K562 (cell line): ENCODE results near the gene TMPRSS9. TPM values are rescaled to one million over a fixed set of nuclear protein-coding genes. Genes with fewer than 3 reads are reported as not detected.

Source experiments
- ATF1 ChIP-seq, 2 experiments: fragments of 450-650 bp in 1 of 2; IDR thresholded peaks; 2 replicates each; pipeline ENCODE4 v1.6.1; 2016; ENCODE audit warnings: missing compliant biosample characterization in 1 of 2, missing genetic modification characterization in 1 of 2
- CREM ChIP-seq: IDR thresholded peaks from 2 replicates; pipeline ENCODE4 v1.6.1; 2014; ENCODE audit warnings: antibody characterized with exemption, low read depth
- FUS ChIP-seq: fragments of 200-400 bp; formaldehyde crosslinking; optimal IDR thresholded peaks from 2 replicates; pipeline ENCODE3; 2017; ENCODE audit warnings: low read depth, low read length
- HMGN3 ChIP-seq: IDR thresholded peaks from 2 replicates; pipeline ENCODE4 v1.6.1; 2011; ENCODE audit warnings: borderline replicate concordance, low read depth, mild to moderate bottlenecking, mixed read lengths, low read length; ENCODE audit not compliant: insufficient read length; ENCODE audit errors: extremely low read depth
- KAT8 ChIP-seq: fragments of 450-650 bp; IDR thresholded peaks from 2 replicates; pipeline ENCODE4 v1.6.1; 2016; ENCODE audit warnings: low read depth, mild to moderate bottlenecking
- KLF16 ChIP-seq: IDR thresholded peaks from 2 replicates; pipeline ENCODE4 v1.6.1; 2016; ENCODE audit warnings: antibody characterized with exemption
- MCM7 ChIP-seq, 2 experiments: fragments of 450-650 bp; IDR thresholded peaks; 2 replicates each; pipeline ENCODE4 v1.6.1; 2016 to 2018
- NCOA1 ChIP-seq: fragments of 450-650 bp; IDR thresholded peaks from 2 replicates; pipeline ENCODE4 v1.6.1; 2016; ENCODE audit warnings: low read depth
- NR1H2 ChIP-seq: sonication (generic); formaldehyde crosslinking; IDR thresholded peaks from 2 replicates; pipeline ENCODE4 v1.4.0; 2020; ENCODE audit warnings: mild to moderate bottlenecking, missing genetic modification reagents
- PHTF2 ChIP-seq: fragments of 250-450 bp; sonication (Bioruptor Pico); IDR thresholded peaks from 2 replicates; pipeline ENCODE4 v1.5.0; 2021; ENCODE audit warnings: mild to moderate bottlenecking
- PML ChIP-seq: IDR thresholded peaks from 2 replicates; pipeline ENCODE4 v1.6.1; 2012; ENCODE audit warnings: low read length, inconsistent platforms
- PTRF ChIP-seq: fragments of 450-650 bp; IDR thresholded peaks from 2 replicates; pipeline ENCODE4 v1.6.1; 2016; ENCODE audit warnings: mild to moderate bottlenecking, missing genetic modification characterization, missing compliant biosample characterization
- RUNX1 ChIP-seq: sonication (generic); IDR thresholded peaks from 2 replicates; pipeline ENCODE4 v1.6.1; 2016; ENCODE audit warnings: antibody characterized with exemption, low read depth
- ZNF282 ChIP-seq: sonication (generic); formaldehyde crosslinking; IDR thresholded peaks from 2 replicates; pipeline ENCODE4 v1.8.1; 2023; ENCODE audit warnings: missing genetic modification reagents
- ZNF76 ChIP-seq: fragments of 250-450 bp; sonication (Bioruptor Pico); IDR thresholded peaks from 2 replicates; pipeline ENCODE4 v1.4.0; 2020; ENCODE audit warnings: mild to moderate bottlenecking, moderate library complexity, borderline replicate concordance
- ZNF77 ChIP-seq: fragments of 250-450 bp; sonication (Bioruptor Pico); IDR thresholded peaks from 2 replicates; pipeline ENCODE4 v1.5.0; 2020
- polyA plus RNA-seq, 8 experiments: library from polyadenylated mRNA; depleted of rRNA in 4 of 8; stranded (reverse) in 5 of 8; unstranded in 3 of 8; fragments of >200 nt; fragmentation: Nextera tagmentation in 2 of 8; fragmentation: Illumina TruSeq in 1 of 8; extraction: Ambion mirVana in 2 of 8; extraction: Trizol in 1 of 8; gene quantifications; 2 replicates each; pipeline versions ENCODE4 v1.2.1 to v1.2.3, GENCODE V29; 2011 to 2014; ENCODE audit warnings: inconsistent platforms in 1 of 8, missing spikeins in 1 of 8
- total RNA-seq, 7 experiments: library from RNA; depleted of rRNA in 6 of 7; stranded (reverse); fragments of >200 nt in 6 of 7; fragmentation: Illumina TruSeq in 2 of 7; extraction: Trizol in 2 of 7; gene quantifications; 2 replicates each; pipeline versions ENCODE4 v1.2.1 to v1.2.3, GENCODE V29; 2011 to 2021; ENCODE audit warnings: low replicate concordance in 1 of 7
- TF ChIP-seq, protein P1 (sequence below): fragments of 450-650 bp; IDR thresholded peaks from 2 replicates; pipeline ENCODE4 v1.7.1; 2018; ENCODE audit warnings: mild to moderate bottlenecking, low read depth; ENCODE audit not compliant: partially characterized antibody
- TF ChIP-seq, protein P2 (sequence below): fragments of 450-650 bp; formaldehyde crosslinking; IDR thresholded peaks from 2 replicates; pipeline ENCODE4 v1.4.0; 2020; ENCODE audit warnings: mild to moderate bottlenecking, moderate library complexity
- TF ChIP-seq, protein P3 (sequence below): fragments of 250-450 bp; sonication (Bioruptor Pico); IDR thresholded peaks from 2 replicates; pipeline ENCODE4 v1.8.0; 2021; ENCODE audit warnings: moderate library complexity, mild to moderate bottlenecking, inconsistent platforms
- TF ChIP-seq, protein P4 (sequence below): sonication (generic); formaldehyde crosslinking; IDR thresholded peaks from 2 replicates; pipeline ENCODE4 v1.8.1; 2022; ENCODE audit warnings: missing genetic modification reagents

TMPRSS9 gene
- total and polyA plus RNA-seq, 9 of the 15 experiments (the other 6 are each of a cell fraction or from before 2014, with no cell fraction given), result 0.01 to 0.03 TPM; not detected in 7

DNA sequence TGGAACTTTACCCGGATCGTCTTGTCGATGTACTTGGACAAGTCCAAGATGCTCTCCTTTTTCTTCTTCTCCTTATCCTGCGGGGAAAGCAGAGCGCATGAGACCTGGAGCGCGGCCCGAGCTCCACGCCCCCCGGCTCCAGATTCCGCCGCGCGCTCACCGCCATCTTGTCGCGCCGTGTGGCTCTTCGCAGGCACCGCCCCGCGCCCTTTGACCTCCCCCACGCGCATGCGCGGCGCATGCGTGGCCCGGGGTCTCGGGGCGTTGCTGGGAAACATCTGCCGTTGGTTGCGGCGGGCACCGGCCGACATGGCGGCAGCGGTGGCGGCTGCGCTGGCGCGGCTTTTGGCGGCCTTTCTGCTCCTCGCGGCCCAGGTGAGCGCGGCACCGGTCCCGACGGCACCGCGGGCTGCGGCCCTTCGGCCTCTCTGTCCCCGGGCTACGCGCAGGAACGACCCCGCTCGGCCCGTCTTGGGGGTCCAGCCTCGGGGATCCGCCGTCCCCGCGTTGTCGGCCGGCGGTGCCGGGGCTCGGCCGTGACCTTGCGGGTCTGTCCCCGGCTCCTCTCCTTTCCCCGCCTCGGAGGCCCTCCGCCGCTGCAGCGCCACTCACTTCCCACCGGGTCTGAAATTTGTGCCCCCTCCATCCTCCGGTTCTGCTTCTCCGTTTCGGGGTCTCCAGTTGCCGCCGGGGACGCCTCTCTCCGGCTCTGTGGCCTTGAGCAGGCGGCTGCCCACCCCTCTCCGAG is 31.5 kb upstream of the TMPRSS9 start, which contains the start of the genes LSM7 and SPPL2B (continued):
- TF ChIP-seq, protein P1, sequence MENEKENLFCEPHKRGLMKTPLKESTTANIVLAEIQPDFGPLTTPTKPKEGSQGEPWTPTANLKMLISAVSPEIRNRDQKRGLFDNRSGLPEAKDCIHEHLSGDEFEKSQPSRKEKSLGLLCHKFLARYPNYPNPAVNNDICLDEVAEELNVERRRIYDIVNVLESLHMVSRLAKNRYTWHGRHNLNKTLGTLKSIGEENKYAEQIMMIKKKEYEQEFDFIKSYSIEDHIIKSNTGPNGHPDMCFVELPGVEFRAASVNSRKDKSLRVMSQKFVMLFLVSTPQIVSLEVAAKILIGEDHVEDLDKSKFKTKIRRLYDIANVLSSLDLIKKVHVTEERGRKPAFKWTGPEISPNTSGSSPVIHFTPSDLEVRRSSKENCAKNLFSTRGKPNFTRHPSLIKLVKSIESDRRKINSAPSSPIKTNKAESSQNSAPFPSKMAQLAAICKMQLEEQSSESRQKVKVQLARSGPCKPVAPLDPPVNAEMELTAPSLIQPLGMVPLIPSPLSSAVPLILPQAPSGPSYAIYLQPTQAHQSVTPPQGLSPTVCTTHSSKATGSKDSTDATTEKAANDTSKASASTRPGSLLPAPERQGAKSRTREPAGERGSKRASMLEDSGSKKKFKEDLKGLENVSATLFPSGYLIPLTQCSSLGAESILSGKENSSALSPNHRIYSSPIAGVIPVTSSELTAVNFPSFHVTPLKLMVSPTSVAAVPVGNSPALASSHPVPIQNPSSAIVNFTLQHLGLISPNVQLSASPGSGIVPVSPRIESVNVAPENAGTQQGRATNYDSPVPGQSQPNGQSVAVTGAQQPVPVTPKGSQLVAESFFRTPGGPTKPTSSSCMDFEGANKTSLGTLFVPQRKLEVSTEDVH, result no peak
- no peak for TF ChIP-seq NCOA1
- TF ChIP-seq ZNF77 (CRISPR knock-in tag), result no peak
- TF ChIP-seq, protein P2, sequence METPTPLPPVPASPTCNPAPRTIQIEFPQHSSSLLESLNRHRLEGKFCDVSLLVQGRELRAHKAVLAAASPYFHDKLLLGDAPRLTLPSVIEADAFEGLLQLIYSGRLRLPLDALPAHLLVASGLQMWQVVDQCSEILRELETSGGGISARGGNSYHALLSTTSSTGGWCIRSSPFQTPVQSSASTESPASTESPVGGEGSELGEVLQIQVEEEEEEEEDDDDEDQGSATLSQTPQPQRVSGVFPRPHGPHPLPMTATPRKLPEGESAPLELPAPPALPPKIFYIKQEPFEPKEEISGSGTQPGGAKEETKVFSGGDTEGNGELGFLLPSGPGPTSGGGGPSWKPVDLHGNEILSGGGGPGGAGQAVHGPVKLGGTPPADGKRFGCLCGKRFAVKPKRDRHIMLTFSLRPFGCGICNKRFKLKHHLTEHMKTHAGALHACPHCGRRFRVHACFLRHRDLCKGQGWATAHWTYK (CRISPR knock-in tag), result no peak
- no peak for TF ChIP-seq PTRF
- TF ChIP-seq CREM, result peak; percentile 75
- TF ChIP-seq ATF1 (CRISPR knock-in tag; IDR thresholded peaks at IDR 0.05), result no peak
- peak; percentile 65 for TF ChIP-seq ATF1 (tag; IDR thresholded peaks at IDR 0.05)
- no peak for TF ChIP-seq PHTF2
- TF ChIP-seq, protein P3, sequence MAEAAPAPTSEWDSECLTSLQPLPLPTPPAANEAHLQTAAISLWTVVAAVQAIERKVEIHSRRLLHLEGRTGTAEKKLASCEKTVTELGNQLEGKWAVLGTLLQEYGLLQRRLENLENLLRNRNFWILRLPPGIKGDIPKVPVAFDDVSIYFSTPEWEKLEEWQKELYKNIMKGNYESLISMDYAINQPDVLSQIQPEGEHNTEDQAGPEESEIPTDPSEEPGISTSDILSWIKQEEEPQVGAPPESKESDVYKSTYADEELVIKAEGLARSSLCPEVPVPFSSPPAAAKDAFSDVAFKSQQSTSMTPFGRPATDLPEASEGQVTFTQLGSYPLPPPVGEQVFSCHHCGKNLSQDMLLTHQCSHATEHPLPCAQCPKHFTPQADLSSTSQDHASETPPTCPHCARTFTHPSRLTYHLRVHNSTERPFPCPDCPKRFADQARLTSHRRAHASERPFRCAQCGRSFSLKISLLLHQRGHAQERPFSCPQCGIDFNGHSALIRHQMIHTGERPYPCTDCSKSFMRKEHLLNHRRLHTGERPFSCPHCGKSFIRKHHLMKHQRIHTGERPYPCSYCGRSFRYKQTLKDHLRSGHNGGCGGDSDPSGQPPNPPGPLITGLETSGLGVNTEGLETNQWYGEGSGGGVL (CRISPR knock-in tag), result no peak
- peak; percentile 61; the same call in 1 of the 2 replicates for TF ChIP-seq PML
- no peak for TF ChIP-seq RUNX1
- TF ChIP-seq HMGN3, result peak; percentile 31
- no peak for TF ChIP-seq KAT8
- TF ChIP-seq NR1H2 (CRISPR knock-in tag), result no peak
- no peak for TF ChIP-seq MCM7 (IDR thresholded peaks at IDR 0.05)
- no peak for TF ChIP-seq ZNF76 (CRISPR knock-in tag)
- TF ChIP-seq, protein P4, sequence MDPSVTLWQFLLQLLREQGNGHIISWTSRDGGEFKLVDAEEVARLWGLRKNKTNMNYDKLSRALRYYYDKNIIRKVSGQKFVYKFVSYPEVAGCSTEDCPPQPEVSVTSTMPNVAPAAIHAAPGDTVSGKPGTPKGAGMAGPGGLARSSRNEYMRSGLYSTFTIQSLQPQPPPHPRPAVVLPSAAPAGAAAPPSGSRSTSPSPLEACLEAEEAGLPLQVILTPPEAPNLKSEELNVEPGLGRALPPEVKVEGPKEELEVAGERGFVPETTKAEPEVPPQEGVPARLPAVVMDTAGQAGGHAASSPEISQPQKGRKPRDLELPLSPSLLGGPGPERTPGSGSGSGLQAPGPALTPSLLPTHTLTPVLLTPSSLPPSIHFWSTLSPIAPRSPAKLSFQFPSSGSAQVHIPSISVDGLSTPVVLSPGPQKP (CRISPR knock-in tag), result no peak
- TF ChIP-seq FUS, result no peak
- TF ChIP-seq KLF16, result no peak
- TF ChIP-seq ZNF282, result peak; percentile 69; the same call in 1 of the 2 replicates
